A673 (cell line): Measurements from ENCODE around the gene EFCAB6. TPM values are rescaled to one million over a fixed set of nuclear protein-coding genes. Genes with fewer than 3 reads are reported as not detected.

Experiments used
- BruUV-seq: library from RNA; stranded (reverse); fragments of 400-500 nt; replicated peaks from 2 replicates; lab custom pipeline; 2021; lab: Mats Ljungman, UMichigan
- CTCF ChIA-PET: fragments of 300-600 bp; sonication (Branson Sonifier 250); formaldehyde crosslinking; loops from one replicate; lab custom pipeline; 2022; ENCODE audit warnings: antibody characterized with exemption; lab: Charles Lee
- POLR2A ChIA-PET: fragments of 300-600 bp; sonication (Branson Sonifier 250); formaldehyde crosslinking; loops from one replicate; lab custom pipeline; 2022; ENCODE audit warnings: antibody characterized with exemption; ENCODE audit not compliant: low non-redundant PET; lab: Charles Lee
- DNase-seq: peaks from one replicate; pipeline ENCODE4 v3.0.0-alpha.2; 2015; ENCODE audit warnings: low spot score
- H3K27ac ChIP-seq: fragments of 200-600 bp; sonication (generic); 2 replicates; pipeline ENCODE4 v1.5.1; 2016; ENCODE audit warnings: mixed run types, low read depth, mild to moderate bottlenecking, mixed read lengths, antibody characterized with exemption, low read length; ENCODE audit not compliant: poor library complexity, severe bottlenecking
- H3K27me3 ChIP-seq: fragments of 200-600 bp; sonication (generic); replicated peaks from 2 replicates; pipeline ENCODE4 v1.6.1; 2017; ENCODE audit warnings: mixed run types, low read depth, mild to moderate bottlenecking, mixed read lengths, antibody characterized with exemption, low read length; ENCODE audit not compliant: insufficient read depth, poor library complexity
- H3K36me3 ChIP-seq: fragments of 200-600 bp; sonication (generic); 2 replicates; pipeline ENCODE4 v1.6.1; 2016; ENCODE audit warnings: mixed run types, mild to moderate bottlenecking, mixed read lengths, antibody characterized with exemption, low read length; ENCODE audit not compliant: insufficient read depth, poor library complexity, severe bottlenecking
- H3K4me1 ChIP-seq: fragments of 200-600 bp; sonication (generic); 2 replicates; pipeline ENCODE4 v1.6.1; 2017; ENCODE audit warnings: mixed run types, mild to moderate bottlenecking, mixed read lengths, antibody characterized with exemption, low read length; ENCODE audit not compliant: insufficient read depth, poor library complexity, severe bottlenecking
- H3K4me3 ChIP-seq: fragments of 200-600 bp; sonication (generic); 2 replicates; pipeline ENCODE4 v1.5.1; 2016; ENCODE audit warnings: low read depth, mixed run types, mild to moderate bottlenecking, mixed read lengths, low read length; ENCODE audit not compliant: poor library complexity, severe bottlenecking
- H3K9me3 ChIP-seq: fragments of 200-600 bp; sonication (generic); 2 replicates; pipeline ENCODE4 v1.6.1; 2016; ENCODE audit warnings: mixed run types, low read depth, mild to moderate bottlenecking, mixed read lengths, antibody characterized with exemption, low read length; ENCODE audit not compliant: poor library complexity, severe bottlenecking
- CTCF ChIP-seq: fragments of 300-800, 200-600 bp; sonication (generic); conservative IDR thresholded peaks from 2 replicates; pipeline ENCODE4 v1.5.1; 2017; ENCODE audit warnings: low read depth, mild to moderate bottlenecking, antibody characterized with exemption, low read length, moderate library complexity, mixed read lengths
- EZH2 ChIP-seq: fragments of 200-600 bp; sonication (generic); IDR thresholded peaks from 2 replicates; pipeline ENCODE4 v1.6.1; 2017; ENCODE audit warnings: borderline replicate concordance, low read depth, mild to moderate bottlenecking, mixed read lengths, antibody characterized with exemption, low read length; ENCODE audit not compliant: poor library complexity, severe bottlenecking
- intact Hi-C: fragments of 100-400 bp; cut with micrococcal nuclease; formaldehyde crosslinking; loops from one replicate; pipeline ENCODE4 v1.10.0; 2022; ENCODE audit not compliant: unreplicated experiment
- total RNA-seq: library from RNA; stranded (reverse); gene quantifications from 2 replicates; pipeline ENCODE4 v1.2.3, GENCODE V29; 2021

The EFCAB6 gene
- total RNA-seq, 1 experiment from 2014 or later = 0.41 TPM

GRCh38 chr22:43755452-43755851 is 56.7 kb downstream of the EFCAB6 start:
- no TSS peak for BruUV-seq
- no peak for TF ChIP-seq CTCF
- no peak for TF ChIP-seq EZH2
- intact Hi-C loops = no loop called here
- POLR2A ChIA-PET = no interaction called here
- H3K36me3 ChIP-seq = no peaks in the 10 kb centered on the region
- no peak overlapping the region for H3K4me3 ChIP-seq
- H3K4me1 ChIP-seq = no peaks in the 10 kb centered on the region
- peaks cover 65% of the 10 kb centered on the region for H3K27me3 ChIP-seq
- no peaks in the 10 kb centered on the region for H3K9me3 ChIP-seq
- H3K27ac ChIP-seq = no peak overlapping the region
- DNase-seq = no peak
- CTCF ChIA-PET = no interaction called here

GRCh38 chr22:43755011-43755410 is 57.1 kb downstream of the EFCAB6 start:
- BruUV-seq = no TSS peak
- Histone ChIP-seq H3K4me1 (no peaks in the 10 kb centered on the region), H3K36me3 (no peaks in the 10 kb centered on the region), H3K4me3 (no peak overlapping the region), H3K27ac (no peak overlapping the region), H3K27me3 (peaks cover 70% of the 10 kb centered on the region), H3K9me3 (no peaks in the 10 kb centered on the region)
- CTCF ChIA-PET = interaction anchor here (0.6 kb wide), 1 partner anchor 71 kb away, joined by 3 read pairs; no protein-coding TSS in a partner anchor
- DNase-seq = no peak
- no peak for TF ChIP-seq EZH2
- TF ChIP-seq CTCF = no peak
- POLR2A ChIA-PET = no interaction called here
- intact Hi-C loops = no loop called here

GRCh38 chr22:43754176-43754575 is 57.9 kb downstream of the EFCAB6 start:
- no peak for DNase-seq
- intact Hi-C loops = no loop called here

More at GRCh38 chr22:43754176-43754575, 57.9 kb downstream of the EFCAB6 start:
- no peak overlapping the region for H3K27ac ChIP-seq
- H3K4me1 ChIP-seq = no peaks in the 10 kb centered on the region
- no peaks in the 10 kb centered on the region for H3K36me3 ChIP-seq
- H3K4me3 ChIP-seq = no peak overlapping the region
- POLR2A ChIA-PET = no interaction called here
- BruUV-seq = no TSS peak
- no peaks in the 10 kb centered on the region for H3K9me3 ChIP-seq
- H3K27me3 ChIP-seq = peaks cover 76% of the 10 kb centered on the region
- CTCF ChIA-PET = no interaction called here
- TF ChIP-seq EZH2 (no peak), CTCF (no peak)
